Measurements from ENCODE around the gene ADAM23.

The ADAM23 gene

GRCh38 chr2:206442474-206442832, 879 bp upstream of the ADAM23 start:
- in situ Hi-C loops (cut with MboI; ENCODE audit: low sequenced_read_pairs) = no loop called here

GRCh38 chr2:206443735-206444527, 599 bp downstream of the ADAM23 start:
- in situ Hi-C loops (cut with MboI; ENCODE audit: low sequenced_read_pairs) = no loop called here

- in situ Hi-C loops (cut with MboI; ENCODE audit: low sequenced_read_pairs) = no loop called here
Measured at GRCh38 chr2:206445948-206446347, 2.6 kb downstream of the ADAM23 start.

- in situ Hi-C loops (cut with MboI; ENCODE audit: low sequenced_read_pairs) = no loop called here
Measured at GRCh38 chr2:206452242-206452641, 8.9 kb downstream of the ADAM23 start.

- in situ Hi-C loops (cut with MboI; ENCODE audit: low sequenced_read_pairs) = no loop called here
Measured at GRCh38 chr2:206452750-206453149, 9.4 kb downstream of the ADAM23 start.

- in situ Hi-C loops (cut with MboI; ENCODE audit: low sequenced_read_pairs) = no loop called here
Measured at GRCh38 chr2:206456078-206456754, 12.9 kb downstream of the ADAM23 start.

- in situ Hi-C loops (cut with MboI; ENCODE audit: low sequenced_read_pairs) = no loop called here
Measured at GRCh38 chr2:206457188-206457634, 13.9 kb downstream of the ADAM23 start.

GRCh38 chr2:206462240-206462854, 19.0 kb downstream of the ADAM23 start:
- in situ Hi-C loops (cut with MboI; ENCODE audit: low sequenced_read_pairs) = no loop called here

GRCh38 chr2:206463685-206464084, 20.4 kb downstream of the ADAM23 start:
- in situ Hi-C loops (cut with MboI; ENCODE audit: low sequenced_read_pairs) = no loop called here

- in situ Hi-C loops (cut with MboI; ENCODE audit: low sequenced_read_pairs) = no loop called here
Measured at GRCh38 chr2:206464597-206464996, 21.3 kb downstream of the ADAM23 start.

GRCh38 chr2:206471524-206472062, 28.3 kb downstream of the ADAM23 start:
- in situ Hi-C loops (cut with MboI; ENCODE audit: low sequenced_read_pairs) = no loop called here

- in situ Hi-C loops (cut with MboI; ENCODE audit: low sequenced_read_pairs) = no loop called here
Measured at GRCh38 chr2:206472094-206472493, 28.8 kb downstream of the ADAM23 start.

GRCh38 chr2:206474099-206474498, 30.8 kb downstream of the ADAM23 start:
- in situ Hi-C loops (cut with MboI; ENCODE audit: low sequenced_read_pairs) = no loop called here

- in situ Hi-C loops (cut with MboI; ENCODE audit: low sequenced_read_pairs) = no loop called here
Measured at GRCh38 chr2:206477296-206477695, 34.0 kb downstream of the ADAM23 start.

- in situ Hi-C loops (cut with MboI; ENCODE audit: low sequenced_read_pairs) = no loop called here
Measured at GRCh38 chr2:206478340-206478739, 35.0 kb downstream of the ADAM23 start.

- in situ Hi-C loops (cut with MboI; ENCODE audit: low sequenced_read_pairs) = no loop called here
Measured at GRCh38 chr2:206480161-206480560, 36.8 kb downstream of the ADAM23 start.

- in situ Hi-C loops (cut with MboI; ENCODE audit: low sequenced_read_pairs) = no loop called here
Measured at GRCh38 chr2:206480620-206481019, 37.3 kb downstream of the ADAM23 start.

- in situ Hi-C loops (cut with MboI; ENCODE audit: low sequenced_read_pairs) = no loop called here
Measured at GRCh38 chr2:206481056-206481455, 37.7 kb downstream of the ADAM23 start.

- in situ Hi-C loops (cut with MboI; ENCODE audit: low sequenced_read_pairs) = no loop called here
Measured at GRCh38 chr2:206482123-206482522, 38.8 kb downstream of the ADAM23 start.

- in situ Hi-C loops (cut with MboI; ENCODE audit: low sequenced_read_pairs) = no loop called here
Measured at GRCh38 chr2:206482633-206483032, 39.3 kb downstream of the ADAM23 start.

- in situ Hi-C loops (cut with MboI; ENCODE audit: low sequenced_read_pairs) = no loop called here
Measured at GRCh38 chr2:206488053-206488452, 44.7 kb downstream of the ADAM23 start.

- in situ Hi-C loops (cut with MboI; ENCODE audit: low sequenced_read_pairs) = no loop called here
Measured at GRCh38 chr2:206488623-206489022, 45.3 kb downstream of the ADAM23 start.

All from HL-60/S4 treated with retinoic acid at 250 ng/mL for 4 days and 3 days (cell line).